ENCODE measurements around the gene RASSF1. TPM values are rescaled to one million over a fixed set of nuclear protein-coding genes. Genes with fewer than 3 reads are reported as not detected.

The RASSF1 gene
- total and polyA plus RNA-seq, 2 of the 8 experiments (the other 6 are each of a cell fraction or from before 2014, with no cell fraction given), result 10.3 to 15.7 TPM

- 0 out of 2 replicates have a peak, but pooled peaks have one; percentile 24 for TF ChIP-seq ATF2 (IDR thresholded peaks at IDR 0.05; ENCODE audit: low read length)
- peak; percentile 96 for TF ChIP-seq KDM4A (IDR thresholded peaks at IDR 0.05; ENCODE audit: low read depth, low read length, severe bottlenecking)
- TF ChIP-seq CREB1 (IDR thresholded peaks at IDR 0.05), result peak; percentile 93
- TF ChIP-seq CEBPB (IDR thresholded peaks at IDR 0.05; ENCODE audit: low read depth, low read length), result peak; percentile 13; the same call in 1 of the 2 replicates
- TF ChIP-seq SIN3A (conservative IDR thresholded peaks at IDR 0.05 in 1 of 2, IDR thresholded peaks at IDR 0.05 in 1 of 2; ENCODE audit: low read depth in 1 of 2, low read length in 2 of 2), result peak in 1 of 2 experiments; percentile 89; a peak in 2 of 4 replicates
- TF ChIP-seq POLR2A (IDR thresholded peaks at IDR 0.05; ENCODE audit: control extremely low read depth in 1 of 2, low read depth in 2 of 2, low read length in 2 of 2), result peak in 1 of 2 experiments; percentile 66; a peak in 1 of 3 replicates
- TF ChIP-seq KDM1A (IDR thresholded peaks at IDR 0.05; ENCODE audit: borderline replicate concordance, low read length), result peak; percentile 60; the same call in 1 of the 2 replicates
- TF ChIP-seq CHD1 (IDR thresholded peaks at IDR 0.05; ENCODE audit: low read depth, low read length), result no peak
- TF ChIP-seq EZH2 (IDR thresholded peaks at IDR 0.05; ENCODE audit: low read depth, low read length, severe bottlenecking), result no peak
- TF ChIP-seq, protein P1, sequence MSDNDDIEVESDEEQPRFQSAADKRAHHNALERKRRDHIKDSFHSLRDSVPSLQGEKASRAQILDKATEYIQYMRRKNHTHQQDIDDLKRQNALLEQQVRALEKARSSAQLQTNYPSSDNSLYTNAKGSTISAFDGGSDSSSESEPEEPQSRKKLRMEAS (IDR thresholded peaks at IDR 0.05), result peak; percentile 62
- TF ChIP-seq MAFK (IDR thresholded peaks at IDR 0.05; ENCODE audit: low read depth, low read length), result no peak
- peak; percentile 53; the same call in 1 of the 2 replicates for TF ChIP-seq BACH1 (IDR thresholded peaks at IDR 0.05; ENCODE audit: low read length)
- peak; percentile 53; the same call in 1 of the 2 replicates for TF ChIP-seq POLR2AphosphoS5 (IDR thresholded peaks at IDR 0.05; ENCODE audit: low read depth, low read length)
- TF ChIP-seq ASH2L (IDR thresholded peaks at IDR 0.05; ENCODE audit: low read length), result peak; percentile 98
- 0 out of 2 replicates have a peak, but pooled peaks have one; percentile 64 for TF ChIP-seq PHF8 (conservative IDR thresholded peaks at IDR 0.05; ENCODE audit: low read depth, low read length)
- no peak for TF ChIP-seq CBX8 (IDR thresholded peaks at IDR 0.05; ENCODE audit: borderline replicate concordance, low read depth, low read length)
- peak; percentile 37; the same call in 1 of the 2 replicates for TF ChIP-seq SP1 (IDR thresholded peaks at IDR 0.05; ENCODE audit: low read depth, low read length)
Observed at GRCh38 chr3:50298836-50299637, 41.6 kb downstream of the RASSF1 start, which contains the start of the genes HYAL3 and NAA80 (continued).

Data from H1 (cell line).